Nephron (organoid): ENCODE measurements around the gene FAM25A.
"Not testable (repeated sequence)": the region's sequence is repeated elsewhere in the genome, so short reads cannot be mapped to it uniquely, and the experiment has no call there.

Source experiments
- H3K27ac Mint-ChIP-seq, 3 experiments: 2 replicates each; pipeline ENCODE4 v1.8.0; 2020; ENCODE audit warnings: mixed read lengths in 3 of 3, mild to moderate bottlenecking in 2 of 3, moderate library complexity in 1 of 3
- H3K27me3 Mint-ChIP-seq: 2 replicates; pipeline ENCODE4 v1.8.0; 2021; ENCODE audit warnings: low read depth, mild to moderate bottlenecking, moderate library complexity, mixed read lengths
- H3K36me3 Mint-ChIP-seq: 2 replicates; pipeline ENCODE4 v1.8.0; 2020; ENCODE audit warnings: low read depth, mixed read lengths
- H3K4me1 Mint-ChIP-seq: 2 replicates; pipeline ENCODE4 v1.8.0; 2020; ENCODE audit warnings: mixed read lengths
- H3K4me3 Mint-ChIP-seq, 3 experiments: 2 replicates each; pipeline ENCODE4 v1.8.0; 2020; ENCODE audit warnings: mild to moderate bottlenecking in 3 of 3, mixed read lengths in 3 of 3, moderate library complexity in 2 of 3
- H3K9me3 Mint-ChIP-seq: 2 replicates; pipeline ENCODE4 v1.8.0; 2020; ENCODE audit warnings: mixed read lengths
- CTCF ChIP-seq, 3 experiments: fragments of 200-600 bp; sonication (generic); IDR thresholded peaks; one replicate each; pipeline ENCODE4 v1.5.0; 2021; ENCODE audit warnings: antibody characterized with exemption in 3 of 3; ENCODE audit not compliant: unreplicated experiment in 3 of 3

Gene FAM25A

DNA sequence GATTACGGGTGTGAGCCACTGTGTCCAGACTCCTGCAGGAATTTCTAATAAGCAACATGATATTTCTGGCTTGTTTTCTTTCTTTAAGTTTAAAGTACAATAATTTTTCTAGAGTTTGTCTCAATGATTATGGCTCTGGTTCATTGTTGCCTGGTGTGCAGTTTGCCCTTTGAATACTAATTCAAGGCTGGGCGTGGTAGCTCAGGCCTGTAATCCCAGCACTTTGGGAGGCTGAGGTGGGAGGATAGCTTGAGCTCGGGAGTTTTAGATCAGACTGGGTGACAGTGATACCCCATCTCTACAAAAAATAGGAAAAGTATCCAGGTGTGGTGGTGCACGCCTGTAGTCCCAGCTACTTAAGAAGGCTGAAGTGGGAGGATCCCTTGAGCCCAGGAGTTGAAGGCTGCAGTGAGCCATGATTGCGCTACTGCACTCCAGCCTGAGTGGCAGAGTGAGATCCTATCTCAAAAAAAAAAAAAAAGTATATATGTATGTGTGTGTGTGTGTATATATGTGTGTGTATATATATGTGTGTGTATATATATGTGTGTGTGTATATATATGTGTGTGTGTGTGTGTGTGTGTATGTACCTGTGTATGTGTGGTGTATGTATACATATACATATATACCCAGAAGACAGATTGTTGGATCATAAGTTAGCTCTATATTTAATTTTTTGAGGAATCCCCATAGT is 43.6 kb upstream of the FAM25A start:
- H3K4me3 Mint-ChIP-seq: no peak overlapping the region
- peaks cover 2% of the 10 kb centered on the region for H3K9me3 Mint-ChIP-seq
- no peaks in the 10 kb centered on the region for H3K36me3 Mint-ChIP-seq
- H3K4me1 Mint-ChIP-seq: peaks cover 37% of the 10 kb centered on the region
- H3K27me3 Mint-ChIP-seq: peaks cover 11% of the 10 kb centered on the region
- H3K27ac Mint-ChIP-seq: no peak overlapping the region
- no peak for TF ChIP-seq CTCF (IDR thresholded peaks at IDR 0.05; ENCODE audit: unreplicated experiment in 3 of 3)

GRCh38 chr10:86978457-86978856 is 41.6 kb upstream of the FAM25A start:
- H3K27me3 Mint-ChIP-seq, H3K9me3 Mint-ChIP-seq, H3K36me3 Mint-ChIP-seq, H3K4me3 Mint-ChIP-seq: not testable (repeated sequence)
- Mint-ChIP-seq H3K4me1 (peaks cover 32% of the 10 kb centered on the region), H3K27ac (peak overlapping the region in 2 of 3 experiments; percentile 1 to 81)

DNA sequence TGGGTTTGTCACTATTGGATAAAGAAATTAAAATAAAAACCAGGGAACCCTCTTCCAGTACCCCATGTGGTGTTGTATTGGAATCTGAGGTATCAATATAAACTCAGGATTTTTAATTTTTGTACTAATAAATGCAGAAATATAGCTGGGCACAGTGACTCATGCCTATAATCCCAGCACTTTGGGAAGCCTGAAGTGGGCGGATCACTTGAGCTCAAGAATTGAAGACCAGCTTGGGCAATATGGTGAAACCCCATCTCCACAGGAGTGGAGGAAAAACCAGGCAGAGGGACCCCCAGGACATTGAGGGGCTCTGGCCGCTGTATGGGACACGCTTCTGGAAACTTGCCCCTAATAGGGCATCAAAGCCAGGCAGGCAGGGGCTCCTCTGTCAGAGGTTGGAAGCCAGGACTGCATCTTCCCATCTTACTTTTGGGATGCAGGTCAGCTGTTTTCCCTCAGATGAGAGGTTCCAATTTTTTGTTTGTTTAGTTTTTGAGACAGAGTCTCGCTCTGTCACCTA is 40.7 kb upstream of the FAM25A start:
- no peak overlapping the region for H3K4me3 Mint-ChIP-seq
- peaks cover 2% of the 10 kb centered on the region for H3K9me3 Mint-ChIP-seq
- peaks cover 32% of the 10 kb centered on the region for H3K4me1 Mint-ChIP-seq
- TF ChIP-seq CTCF (IDR thresholded peaks at IDR 0.05; ENCODE audit: unreplicated experiment in 3 of 3): no peak
- no peaks in the 10 kb centered on the region for H3K36me3 Mint-ChIP-seq
- no peaks in the 10 kb centered on the region for H3K27me3 Mint-ChIP-seq
- no peak overlapping the region for H3K27ac Mint-ChIP-seq

DNA sequence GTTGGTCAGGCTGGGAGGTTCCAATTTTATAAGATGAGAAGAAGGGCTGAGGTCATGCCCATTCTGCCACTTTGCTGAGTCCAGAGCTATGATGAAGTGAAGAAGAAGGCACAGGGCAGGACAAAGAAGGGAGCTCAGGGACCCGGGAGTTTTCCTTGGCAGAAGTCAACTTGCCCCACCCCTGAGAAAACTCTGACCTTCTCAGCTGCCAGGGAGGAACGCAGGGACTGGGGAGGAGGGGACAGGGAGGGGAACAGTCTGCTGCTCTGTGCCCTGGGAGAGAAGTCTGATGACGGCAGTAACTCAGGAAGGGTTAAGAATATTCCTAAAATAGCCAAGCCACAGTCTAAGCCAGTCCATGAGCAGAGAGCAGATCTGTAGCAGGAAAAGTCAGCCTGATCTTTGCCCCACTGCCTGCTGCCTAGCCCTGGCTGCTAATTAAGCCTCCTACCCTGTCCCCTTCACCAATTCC is 40.1 kb upstream of the FAM25A start:
- H3K27ac Mint-ChIP-seq: no peak overlapping the region
- H3K4me3 Mint-ChIP-seq: no peak overlapping the region
- H3K27me3 Mint-ChIP-seq: no peaks in the 10 kb centered on the region
- H3K9me3 Mint-ChIP-seq: peaks cover 2% of the 10 kb centered on the region
- H3K4me1 Mint-ChIP-seq: peaks cover 32% of the 10 kb centered on the region
- H3K36me3 Mint-ChIP-seq: no peaks in the 10 kb centered on the region
- TF ChIP-seq CTCF (IDR thresholded peaks at IDR 0.05; ENCODE audit: unreplicated experiment in 3 of 3): no peak

DNA sequence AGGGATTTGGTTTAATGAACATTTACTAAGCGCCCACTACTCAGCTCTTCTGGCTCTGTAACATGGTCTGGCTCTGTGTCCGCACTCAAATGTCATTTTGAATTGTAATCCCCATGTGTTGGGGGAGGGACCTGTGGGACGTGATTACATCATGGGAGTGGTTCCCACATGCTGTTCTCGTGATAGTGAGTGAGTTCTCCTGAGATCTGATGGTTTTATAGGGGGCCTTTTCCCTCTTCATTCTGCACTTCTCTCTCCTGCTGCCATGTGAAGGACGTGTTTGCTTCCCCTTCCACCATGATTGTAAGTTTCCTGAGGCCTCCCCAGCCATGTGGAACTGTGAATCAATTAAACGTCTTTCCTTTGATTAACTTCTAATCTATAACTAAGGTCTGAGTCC is 39.1 kb upstream of the FAM25A start:
- not testable (repeated sequence) for H3K27me3 Mint-ChIP-seq, H3K36me3 Mint-ChIP-seq, H3K4me3 Mint-ChIP-seq, H3K9me3 Mint-ChIP-seq
- Mint-ChIP-seq H3K4me1 (peaks cover 32% of the 10 kb centered on the region), H3K27ac (peak overlapping the region in 1 of 3 experiments; percentile 19)

GRCh38 chr10:86981716-86982115 is 38.4 kb upstream of the FAM25A start:
- Mint-ChIP-seq H3K4me1 (peaks cover 32% of the 10 kb centered on the region), H3K4me3 (no peak overlapping the region), H3K9me3 (peaks cover 2% of the 10 kb centered on the region), H3K27ac (no peak overlapping the region), H3K36me3 (no peaks in the 10 kb centered on the region), H3K27me3 (no peaks in the 10 kb centered on the region)
- TF ChIP-seq CTCF (IDR thresholded peaks at IDR 0.05; ENCODE audit: unreplicated experiment in 3 of 3): no peak

- not testable (repeated sequence) for H3K27ac Mint-ChIP-seq, H3K36me3 Mint-ChIP-seq, H3K27me3 Mint-ChIP-seq, H3K4me3 Mint-ChIP-seq, H3K9me3 Mint-ChIP-seq
- H3K4me1 Mint-ChIP-seq: peaks cover 17% of the 10 kb centered on the region
Observed at GRCh38 chr10:86984498-86984897, 35.6 kb upstream of the FAM25A start.
